ENCODE measurements around the gene RIMBP2. TPM values are rescaled to one million over a fixed set of nuclear protein-coding genes. Genes with fewer than 3 reads are reported as not detected.
"Not testable (repeated sequence)": the region's sequence is repeated elsewhere in the genome, so short reads cannot be mapped to it uniquely, and the experiment has no call there.

Gene RIMBP2
- total RNA-seq, 1 experiment from 2014 or later: 0.95 TPM

DNA sequence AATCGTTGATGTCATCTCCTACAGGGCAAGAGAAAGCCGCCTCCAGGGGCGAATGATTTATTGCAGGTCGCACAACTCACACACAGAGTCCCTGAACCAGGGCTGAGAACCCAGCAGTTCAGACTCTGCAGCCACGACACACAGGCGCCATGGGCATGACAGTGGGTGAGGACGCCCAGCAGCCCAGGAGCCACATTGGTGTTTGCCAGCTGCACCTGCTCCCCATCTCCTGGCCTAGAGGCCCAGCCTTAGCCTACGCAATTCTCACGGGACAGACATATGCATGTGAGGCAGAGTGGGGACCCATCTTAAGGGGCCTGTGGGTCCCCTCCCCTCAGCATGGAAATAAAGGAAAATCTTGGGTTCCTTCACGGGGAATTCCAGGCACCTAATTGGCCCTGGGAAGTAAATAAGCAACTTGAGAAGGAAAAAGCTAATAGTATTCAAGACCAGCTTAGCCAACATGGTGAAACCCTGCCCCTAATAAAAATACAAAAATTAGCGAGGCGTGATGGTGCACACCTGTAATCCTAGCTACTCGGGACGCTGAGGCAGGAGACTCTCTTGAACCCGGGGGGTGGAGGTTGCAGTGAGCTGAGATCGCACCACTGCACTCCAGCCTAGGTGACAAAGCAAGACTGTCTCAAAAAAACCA, 69.3 kb downstream of the RIMBP2 start:
- Histone ChIP-seq H3K4me1 (ENCODE audit: insufficient read depth, low read length, poor library complexity, severe bottlenecking) (no peaks in the 10 kb centered on the region), H3K9me3 (ENCODE audit: low read depth, low read length, poor library complexity, severe bottlenecking) (no peaks in the 10 kb centered on the region), H3K27ac (ENCODE audit: low read depth, low read length, poor library complexity, severe bottlenecking) (no peak overlapping the region), H3K4me3 (ENCODE audit: low read depth, low read length, poor library complexity, severe bottlenecking) (no peak overlapping the region), H3K27me3 (replicated peaks; ENCODE audit: insufficient read depth, low read depth, low read length, poor library complexity) (peaks cover 30% of the 10 kb centered on the region), H3K36me3 (ENCODE audit: insufficient read depth, low read length, poor library complexity, severe bottlenecking) (no peaks in the 10 kb centered on the region)
- ChIA-PET POLR2A (ENCODE audit: low non-redundant PET) (no interaction called here), CTCF (no interaction called here)
- intact Hi-C loops (cut with micrococcal nuclease; ENCODE audit: unreplicated experiment): no loop called here
- no peak for DNase-seq (ENCODE audit: low spot score)
- TF ChIP-seq, protein P1, sequence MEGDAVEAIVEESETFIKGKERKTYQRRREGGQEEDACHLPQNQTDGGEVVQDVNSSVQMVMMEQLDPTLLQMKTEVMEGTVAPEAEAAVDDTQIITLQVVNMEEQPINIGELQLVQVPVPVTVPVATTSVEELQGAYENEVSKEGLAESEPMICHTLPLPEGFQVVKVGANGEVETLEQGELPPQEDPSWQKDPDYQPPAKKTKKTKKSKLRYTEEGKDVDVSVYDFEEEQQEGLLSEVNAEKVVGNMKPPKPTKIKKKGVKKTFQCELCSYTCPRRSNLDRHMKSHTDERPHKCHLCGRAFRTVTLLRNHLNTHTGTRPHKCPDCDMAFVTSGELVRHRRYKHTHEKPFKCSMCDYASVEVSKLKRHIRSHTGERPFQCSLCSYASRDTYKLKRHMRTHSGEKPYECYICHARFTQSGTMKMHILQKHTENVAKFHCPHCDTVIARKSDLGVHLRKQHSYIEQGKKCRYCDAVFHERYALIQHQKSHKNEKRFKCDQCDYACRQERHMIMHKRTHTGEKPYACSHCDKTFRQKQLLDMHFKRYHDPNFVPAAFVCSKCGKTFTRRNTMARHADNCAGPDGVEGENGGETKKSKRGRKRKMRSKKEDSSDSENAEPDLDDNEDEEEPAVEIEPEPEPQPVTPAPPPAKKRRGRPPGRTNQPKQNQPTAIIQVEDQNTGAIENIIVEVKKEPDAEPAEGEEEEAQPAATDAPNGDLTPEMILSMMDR (conservative IDR thresholded peaks at IDR 0.05; ENCODE audit: low read depth, low read length): no peak
- no peak for TF ChIP-seq EZH2 (IDR thresholded peaks at IDR 0.05; ENCODE audit: borderline replicate concordance, low read depth, low read length, poor library complexity, severe bottlenecking)
- BruUV-seq (replicated peaks): no TSS peak

DNA sequence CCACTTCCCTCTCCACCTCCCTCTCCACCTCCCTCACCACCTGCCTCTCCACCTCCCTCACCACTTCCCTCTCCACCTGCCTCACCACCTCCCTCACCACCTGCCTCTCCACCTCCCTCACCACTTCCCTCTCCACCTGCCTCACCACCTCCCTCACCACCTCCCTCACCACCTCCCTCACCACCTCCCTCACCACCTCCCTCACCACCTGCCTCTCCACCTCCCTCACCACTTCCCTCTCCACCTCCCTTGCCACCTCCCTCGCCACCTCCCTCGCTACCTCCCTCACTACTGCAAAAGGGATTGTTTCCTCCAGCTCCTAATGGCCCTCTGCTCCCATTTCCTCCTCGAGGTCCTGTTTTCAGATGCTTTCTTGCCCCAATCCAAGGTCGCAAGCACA, 69.9 kb downstream of the RIMBP2 start:
- H3K9me3 ChIP-seq (ENCODE audit: low read depth, low read length, poor library complexity, severe bottlenecking); H3K4me1 ChIP-seq (ENCODE audit: insufficient read depth, low read length, poor library complexity, severe bottlenecking); CTCF ChIA-PET; H3K4me3 ChIP-seq (ENCODE audit: low read depth, low read length, poor library complexity, severe bottlenecking); H3K36me3 ChIP-seq (ENCODE audit: insufficient read depth, low read length, poor library complexity, severe bottlenecking); POLR2A ChIA-PET (ENCODE audit: low non-redundant PET); intact Hi-C loops (cut with micrococcal nuclease; ENCODE audit: unreplicated experiment); BruUV-seq (replicated peaks); H3K27ac ChIP-seq (ENCODE audit: low read depth, low read length, poor library complexity, severe bottlenecking); DNase-seq (ENCODE audit: low spot score): not testable (repeated sequence)
- peaks cover 26% of the 10 kb centered on the region for H3K27me3 ChIP-seq (replicated peaks; ENCODE audit: insufficient read depth, low read depth, low read length, poor library complexity)

DNA sequence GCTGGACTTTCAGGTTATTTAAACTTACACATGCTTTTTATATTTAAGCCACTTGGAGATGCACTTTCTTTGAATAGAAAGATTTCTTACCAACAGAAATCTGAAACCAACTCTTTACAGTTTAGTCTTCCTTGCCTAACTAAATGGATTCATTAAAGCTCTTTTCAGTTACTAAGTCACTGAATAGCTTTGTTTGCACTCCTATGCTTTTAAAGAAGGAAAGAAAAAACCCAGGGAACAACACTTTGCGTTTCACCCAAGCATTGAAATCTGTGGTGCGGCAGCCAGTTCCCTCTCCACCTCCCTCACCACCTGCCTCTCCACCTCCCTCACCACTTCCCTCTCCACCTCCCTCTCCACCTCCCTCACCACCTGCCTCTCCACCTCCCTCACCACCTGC, 70.3 kb downstream of the RIMBP2 start:
- TF ChIP-seq, protein P1 (conservative IDR thresholded peaks at IDR 0.05; ENCODE audit: low read depth, low read length): no peak
- Histone ChIP-seq H3K27ac (ENCODE audit: low read depth, low read length, poor library complexity, severe bottlenecking) (no peak overlapping the region), H3K27me3 (replicated peaks; ENCODE audit: insufficient read depth, low read depth, low read length, poor library complexity) (peaks cover 26% of the 10 kb centered on the region), H3K4me3 (ENCODE audit: low read depth, low read length, poor library complexity, severe bottlenecking) (no peak overlapping the region), H3K4me1 (ENCODE audit: insufficient read depth, low read length, poor library complexity, severe bottlenecking) (no peaks in the 10 kb centered on the region), H3K36me3 (ENCODE audit: insufficient read depth, low read length, poor library complexity, severe bottlenecking) (no peaks in the 10 kb centered on the region), H3K9me3 (ENCODE audit: low read depth, low read length, poor library complexity, severe bottlenecking) (no peaks in the 10 kb centered on the region)
- intact Hi-C loops (cut with micrococcal nuclease; ENCODE audit: unreplicated experiment): no loop called here
- no TSS peak for BruUV-seq (replicated peaks)
- ChIA-PET POLR2A (ENCODE audit: low non-redundant PET) (no interaction called here), CTCF (no interaction called here)
- DNase-seq (ENCODE audit: low spot score): no peak

DNA sequence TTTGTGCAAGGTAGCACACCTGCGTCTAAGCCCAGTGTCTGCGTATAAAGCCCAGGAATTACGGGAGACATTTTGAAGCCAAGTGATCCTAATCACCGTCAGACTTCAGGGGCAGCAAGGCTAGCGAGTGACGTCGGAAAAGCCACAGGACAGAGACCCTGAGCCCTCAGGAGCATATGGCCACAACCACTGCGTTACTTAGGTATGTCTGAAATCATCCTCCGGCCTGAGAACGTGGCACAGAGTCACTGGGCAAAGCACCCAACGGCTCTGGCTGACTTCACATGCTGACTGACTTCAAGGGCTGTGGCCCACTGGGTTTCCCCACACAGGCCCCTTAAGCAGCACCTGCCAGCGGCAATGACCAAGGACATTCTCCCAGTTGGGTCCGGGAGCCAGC, 71.5 kb downstream of the RIMBP2 start:
- no TSS peak for BruUV-seq (replicated peaks)
- intact Hi-C loops (cut with micrococcal nuclease; ENCODE audit: unreplicated experiment): no loop called here
- H3K36me3 ChIP-seq (ENCODE audit: insufficient read depth, low read length, poor library complexity, severe bottlenecking): no peaks in the 10 kb centered on the region
- POLR2A ChIA-PET (ENCODE audit: low non-redundant PET): no interaction called here
- no peaks in the 10 kb centered on the region for H3K9me3 ChIP-seq (ENCODE audit: low read depth, low read length, poor library complexity, severe bottlenecking)
- peaks cover 27% of the 10 kb centered on the region for H3K27me3 ChIP-seq (replicated peaks; ENCODE audit: insufficient read depth, low read depth, low read length, poor library complexity)
- H3K4me1 ChIP-seq (ENCODE audit: insufficient read depth, low read length, poor library complexity, severe bottlenecking): no peaks in the 10 kb centered on the region
- TF ChIP-seq, protein P1 (conservative IDR thresholded peaks at IDR 0.05; ENCODE audit: low read depth, low read length): no peak
- TF ChIP-seq EZH2 (IDR thresholded peaks at IDR 0.05; ENCODE audit: borderline replicate concordance, low read depth, low read length, poor library complexity, severe bottlenecking): no peak
- no peak overlapping the region for H3K4me3 ChIP-seq (ENCODE audit: low read depth, low read length, poor library complexity, severe bottlenecking)
- CTCF ChIA-PET: no interaction called here
- DNase-seq (ENCODE audit: low spot score): no peak
- H3K27ac ChIP-seq (ENCODE audit: low read depth, low read length, poor library complexity, severe bottlenecking): no peak overlapping the region
